Hematopoietic multipotent progenitor cell treated with erythropoietin and hydrocortisone succinate and interleukin-3 and kit ligand, for 17 days (in vitro differentiated cells): ENCODE data around the gene ARHGAP18.
"Not testable (repeated sequence)": the region's sequence is repeated elsewhere in the genome, so short reads cannot be mapped to it uniquely, and the experiment has no call there.

ENCODE experiments used
- DNase-seq: peaks from one replicate; pipeline ENCODE4 v3.0.0-alpha.2; 2015; ENCODE audit warnings: low spot score

The ARHGAP18 gene

GRCh38 chr6:129583866-129584265, 126.1 kb downstream of the ARHGAP18 start:
- no peak for DNase-seq

GRCh38 chr6:129578315-129578714, 131.7 kb downstream of the ARHGAP18 start:
- DNase-seq: no peak

GRCh38 chr6:129577691-129578090, 132.3 kb downstream of the ARHGAP18 start:
- no peak for DNase-seq

GRCh38 chr6:129576456-129576855, 133.5 kb downstream of the ARHGAP18 start:
- no peak for DNase-seq

GRCh38 chr6:129575378-129576118, 134.4 kb downstream of the ARHGAP18 start:
- DNase-seq: peak; percentile 60

GRCh38 chr6:129574605-129575004, 135.4 kb downstream of the ARHGAP18 start:
- DNase-seq: not testable (repeated sequence)

- DNase-seq: not testable (repeated sequence)
These were observed 139.0 kb downstream of the ARHGAP18 start for GRCh38 chr6:129570929-129571328.

DNA sequence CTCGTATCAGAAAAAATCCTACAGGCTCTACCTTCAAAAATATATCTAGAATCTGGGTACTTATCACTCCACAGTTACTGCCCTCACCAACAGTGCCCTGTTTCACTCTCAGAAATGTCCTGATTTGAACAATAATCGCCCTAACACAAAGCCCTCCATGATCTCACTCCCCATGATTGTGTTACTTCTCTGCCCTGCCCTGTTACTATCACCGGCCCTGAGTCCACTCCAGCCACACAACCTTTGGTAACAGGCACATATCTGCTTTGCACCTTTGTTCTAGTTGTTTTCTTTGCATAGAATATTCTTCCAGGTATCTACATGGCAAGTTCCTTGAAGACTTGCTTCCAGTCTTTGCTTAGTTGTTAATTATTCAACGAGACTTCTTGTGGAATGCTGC, 142.0 kb downstream of the ARHGAP18 start:
- no peak for DNase-seq

GRCh38 chr6:129567374-129567773, 142.6 kb downstream of the ARHGAP18 start:
- DNase-seq: peak; percentile 57

GRCh38 chr6:129565811-129566210, 144.2 kb downstream of the ARHGAP18 start:
- no peak for DNase-seq

GRCh38 chr6:129565366-129565765, 144.6 kb downstream of the ARHGAP18 start:
- DNase-seq: no peak

DNA sequence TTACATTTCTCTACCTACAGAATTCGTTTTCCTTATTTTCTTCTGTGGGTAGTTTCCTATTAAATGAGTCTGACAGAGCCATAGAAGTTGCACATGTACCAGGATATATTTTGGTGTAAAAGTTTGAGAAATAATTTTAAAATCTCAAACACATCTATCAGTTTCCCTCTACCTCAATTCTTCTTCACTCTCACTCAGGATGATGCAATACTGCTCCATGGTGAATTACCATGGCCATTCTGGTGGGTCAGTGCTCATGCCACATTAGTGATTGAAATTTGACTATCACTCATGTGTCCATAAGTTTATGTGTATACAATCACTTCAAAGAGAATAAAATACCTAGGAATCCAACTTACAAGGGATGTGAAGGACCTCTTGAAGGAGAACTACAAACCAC, 151.7 kb downstream of the ARHGAP18 start:
- no peak for DNase-seq

- DNase-seq: no peak
These were observed 154.7 kb downstream of the ARHGAP18 start for GRCh38 chr6:129555206-129555832.

DNA sequence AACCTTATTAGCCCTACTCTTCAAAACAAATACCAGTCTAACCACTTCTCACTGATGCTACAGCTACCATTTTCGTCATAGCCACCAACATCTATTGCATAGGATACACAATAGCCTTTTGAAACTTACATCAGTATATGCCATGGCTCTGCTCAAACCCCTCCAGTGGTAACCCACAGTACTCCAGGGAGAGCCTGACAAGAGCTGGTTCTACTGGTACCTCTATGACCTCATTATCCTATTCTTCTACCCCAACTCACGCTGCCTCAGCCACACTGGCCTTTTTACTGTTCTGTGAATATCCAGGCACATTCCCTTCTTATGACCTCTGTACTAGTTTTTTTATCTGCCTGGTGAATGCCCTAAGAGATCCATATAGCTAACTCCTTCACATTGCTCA, 157.6 kb downstream of the ARHGAP18 start:
- DNase-seq: no peak

- no peak for DNase-seq
These were observed 158.5 kb downstream of the ARHGAP18 start for GRCh38 chr6:129551486-129551885.

DNA sequence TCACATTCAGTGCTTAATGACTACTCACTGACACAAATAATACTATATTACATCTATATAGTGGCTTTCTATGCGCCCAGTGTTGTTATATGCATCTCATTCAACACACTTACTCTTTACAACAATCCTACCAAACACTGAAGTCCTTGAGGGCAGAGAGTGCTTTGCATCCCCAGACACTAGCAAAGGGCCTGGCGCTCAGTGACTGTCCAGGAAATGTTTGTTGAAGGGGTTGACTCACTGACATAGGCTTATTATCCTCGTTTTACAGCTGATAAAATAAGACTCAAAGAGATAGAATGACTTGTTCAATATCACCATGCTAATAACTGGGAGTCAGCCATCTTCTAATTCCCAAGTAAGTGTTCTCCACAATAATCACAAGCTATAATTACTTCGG, 163.3 kb downstream of the ARHGAP18 start:
- no peak for DNase-seq

GRCh38 chr6:129544892-129545612, 164.9 kb downstream of the ARHGAP18 start:
- no peak for DNase-seq

GRCh38 chr6:129543981-129544380, 166.0 kb downstream of the ARHGAP18 start:
- no peak for DNase-seq

DNA sequence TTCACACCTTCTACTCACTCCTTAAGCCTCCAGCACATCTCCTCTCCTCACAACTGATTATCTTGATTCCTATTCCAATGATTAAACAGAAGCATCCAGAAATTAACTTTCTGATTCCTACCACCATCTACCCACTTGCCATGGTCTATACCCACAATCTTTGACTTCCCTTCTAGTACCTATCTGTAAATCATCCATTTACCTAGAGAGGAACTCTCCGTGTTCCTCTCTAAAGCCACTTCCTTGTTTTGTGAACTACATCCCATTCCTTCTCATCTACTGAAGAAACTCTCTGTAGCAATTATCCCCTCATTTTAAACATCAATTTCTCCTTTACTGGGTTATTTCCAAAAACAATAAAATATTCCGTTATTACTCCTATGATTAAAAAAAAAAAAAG, 167.3 kb downstream of the ARHGAP18 start:
- DNase-seq: no peak

DNA sequence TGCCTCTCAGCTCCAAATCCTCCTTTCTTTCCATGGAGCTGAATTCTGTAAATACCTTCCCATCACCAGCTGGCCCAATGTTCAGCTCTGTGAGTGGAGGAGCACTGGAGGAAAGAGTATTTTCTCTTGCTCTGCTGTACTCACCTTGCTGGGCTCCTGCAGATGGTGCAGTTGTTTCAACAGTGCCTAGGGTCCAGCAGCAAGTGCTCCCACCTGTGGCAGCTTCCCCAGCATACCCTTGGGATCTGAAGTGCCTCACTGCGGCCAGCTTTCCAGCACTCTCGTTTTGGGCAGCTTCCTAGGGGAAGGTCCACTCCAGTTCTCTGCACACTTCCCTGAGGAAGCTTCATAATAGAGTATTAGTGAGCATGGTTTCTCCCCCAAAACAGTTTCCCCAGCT, 170.9 kb downstream of the ARHGAP18 start:
- DNase-seq: no peak

GRCh38 chr6:129536271-129536670, 173.7 kb downstream of the ARHGAP18 start:
- no peak for DNase-seq

DNA sequence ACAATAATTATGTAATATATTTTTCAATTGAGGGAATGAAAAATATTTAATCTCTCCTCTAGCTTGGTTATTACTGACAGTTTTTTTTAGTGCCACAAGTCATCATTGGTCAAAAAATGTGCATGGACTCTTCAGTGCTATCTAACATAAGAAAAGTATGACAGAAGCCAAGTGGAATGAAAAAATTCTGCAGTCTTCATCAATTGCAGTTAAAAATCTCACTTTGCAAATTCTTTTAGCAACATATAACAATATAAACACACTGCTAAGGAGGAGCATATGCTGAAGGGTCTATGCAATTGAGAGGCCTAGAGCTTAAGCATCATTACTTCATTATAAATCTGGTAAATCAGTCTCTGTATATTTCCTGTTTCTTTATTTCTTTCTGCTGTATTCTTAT, 175.1 kb downstream of the ARHGAP18 start:
- DNase-seq: no peak
